Measurements from ENCODE around the gene CIC.

Gene CIC

GRCh38 chr19:42271045-42271419 is 2.0 kb downstream of the CIC start:
- no peak overlapping the region for H3K4me3 ChIP-seq (IDR thresholded peaks at IDR 0.05; ENCODE audit: insufficient read depth, low read depth, low read length)
- no peaks in the 10 kb centered on the region for H3K36me3 ChIP-seq (ENCODE audit: insufficient read depth)
- TF ChIP-seq CTCF (conservative IDR thresholded peaks at IDR 0.05; ENCODE audit: low read depth, low read length) = no peak
- H2AFZ ChIP-seq (ENCODE audit: low read depth) = no peak overlapping the region
- peak overlapping the region; percentile 72 for H3K4me2 ChIP-seq
- H3K27ac ChIP-seq = peak overlapping the region; percentile 86; the same call in 1 of the 2 replicates
- no peaks in the 10 kb centered on the region for H4K20me1 ChIP-seq (ENCODE audit: insufficient read depth)
- no peaks in the 10 kb centered on the region for H3K27me3 ChIP-seq (ENCODE audit: insufficient read depth, low read depth)
- peaks cover 30% of the 10 kb centered on the region; the same call in 1 of the 2 replicates for H3K79me2 ChIP-seq (ENCODE audit: insufficient read depth, low read depth)
- peaks cover 15% of the 10 kb centered on the region for H3K4me1 ChIP-seq (ENCODE audit: low read depth, poor library complexity, severe bottlenecking)
- H3K9ac ChIP-seq = peak overlapping the region; percentile 76; the same call in 1 of the 2 replicates

- Histone ChIP-seq H3K27me3 (ENCODE audit: insufficient read depth, low read depth) (no peaks in the 10 kb centered on the region), H3K36me3 (ENCODE audit: insufficient read depth) (no peaks in the 10 kb centered on the region), H2AFZ (ENCODE audit: low read depth) (no peak overlapping the region), H3K4me1 (ENCODE audit: low read depth, poor library complexity, severe bottlenecking) (peaks cover 15% of the 10 kb centered on the region), H3K4me3 (IDR thresholded peaks at IDR 0.05; ENCODE audit: insufficient read depth, low read depth, low read length) (no peak overlapping the region), H3K4me2 (no peak overlapping the region; the same call in 1 of the 2 replicates), H3K9ac (no peak overlapping the region), H4K20me1 (ENCODE audit: insufficient read depth) (no peaks in the 10 kb centered on the region), H3K27ac (no peak overlapping the region), H3K79me2 (ENCODE audit: insufficient read depth, low read depth) (peaks cover 30% of the 10 kb centered on the region; the same call in 1 of the 2 replicates)
- no peak for TF ChIP-seq CTCF (conservative IDR thresholded peaks at IDR 0.05; ENCODE audit: low read depth, low read length)
Observed at GRCh38 chr19:42271861-42272534, 2.9 kb downstream of the CIC start.

- Histone ChIP-seq H4K20me1 (ENCODE audit: insufficient read depth) (no peaks in the 10 kb centered on the region), H3K27me3 (ENCODE audit: insufficient read depth, low read depth) (no peaks in the 10 kb centered on the region), H3K27ac (no peak overlapping the region), H3K36me3 (ENCODE audit: insufficient read depth) (no peaks in the 10 kb centered on the region), H3K9ac (no peak overlapping the region), H3K4me2 (no peak overlapping the region), H3K79me2 (ENCODE audit: insufficient read depth, low read depth) (peaks cover 30% of the 10 kb centered on the region; the same call in 1 of the 2 replicates), H2AFZ (ENCODE audit: low read depth) (no peak overlapping the region), H3K4me3 (IDR thresholded peaks at IDR 0.05; ENCODE audit: insufficient read depth, low read depth, low read length) (no peak overlapping the region), H3K4me1 (ENCODE audit: low read depth, poor library complexity, severe bottlenecking) (peaks cover 12% of the 10 kb centered on the region)
- no peak for TF ChIP-seq CTCF (conservative IDR thresholded peaks at IDR 0.05; ENCODE audit: low read depth, low read length)
Observed at GRCh38 chr19:42272535-42272897, 3.5 kb downstream of the CIC start.

- TF ChIP-seq CTCF (conservative IDR thresholded peaks at IDR 0.05; ENCODE audit: low read depth, low read length) = no peak
- no peak overlapping the region for H2AFZ ChIP-seq (ENCODE audit: low read depth)
- peaks cover 30% of the 10 kb centered on the region; the same call in 1 of the 2 replicates for H3K79me2 ChIP-seq (ENCODE audit: insufficient read depth, low read depth)
- no peak overlapping the region for H3K4me3 ChIP-seq (IDR thresholded peaks at IDR 0.05; ENCODE audit: insufficient read depth, low read depth, low read length)
- peaks cover 15% of the 10 kb centered on the region for H3K4me1 ChIP-seq (ENCODE audit: low read depth, poor library complexity, severe bottlenecking)
- H4K20me1 ChIP-seq (ENCODE audit: insufficient read depth) = no peaks in the 10 kb centered on the region
- H3K9ac ChIP-seq = no peak overlapping the region
- no peaks in the 10 kb centered on the region for H3K36me3 ChIP-seq (ENCODE audit: insufficient read depth)
- no peak overlapping the region for H3K27ac ChIP-seq
- no peak overlapping the region for H3K4me2 ChIP-seq
- H3K27me3 ChIP-seq (ENCODE audit: insufficient read depth, low read depth) = no peaks in the 10 kb centered on the region
Observed at GRCh38 chr19:42272989-42273406, 3.9 kb downstream of the CIC start.
